Hindlimb muscle (tissue), 1 donor: ENCODE results near the gene PPP4C. TPM values are rescaled to one million over a fixed set of nuclear protein-coding genes. Genes with fewer than 3 reads are reported as not detected.

Experiments
- DNase-seq: peaks from one replicate; pipeline ENCODE4 v3.0.0-alpha.2; 2013
- polyA plus RNA-seq: library from polyadenylated mRNA; unstranded; fragments of 120-200 nt; gene quantifications from one replicate; pipeline ENCODE4 v1.2.1, GENCODE V29; 2013; ENCODE audit not compliant: insufficient read length

Gene PPP4C
- polyA plus RNA-seq, 1 donor: 64.3 TPM

DNA sequence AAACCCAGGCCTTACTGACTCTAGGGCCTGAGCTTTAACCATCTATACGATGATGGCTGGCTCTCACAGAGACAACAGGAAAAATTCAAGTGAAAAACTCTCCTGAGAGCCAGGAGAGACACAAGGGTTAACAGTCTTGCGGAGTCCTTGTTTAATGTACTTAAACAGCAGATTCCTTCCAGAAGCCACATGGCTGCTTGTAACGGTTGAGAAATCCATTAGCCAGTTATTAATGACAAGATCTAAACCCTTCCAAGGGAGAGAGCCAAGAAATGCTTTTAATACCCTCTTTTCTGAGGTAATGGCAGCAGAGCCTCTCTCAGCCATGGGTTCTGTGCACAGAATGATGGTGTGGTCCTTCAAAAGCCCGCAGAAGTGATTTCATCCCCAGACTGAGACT, 15.4 kb upstream of the PPP4C start:
- DNase-seq: no peak

DNA sequence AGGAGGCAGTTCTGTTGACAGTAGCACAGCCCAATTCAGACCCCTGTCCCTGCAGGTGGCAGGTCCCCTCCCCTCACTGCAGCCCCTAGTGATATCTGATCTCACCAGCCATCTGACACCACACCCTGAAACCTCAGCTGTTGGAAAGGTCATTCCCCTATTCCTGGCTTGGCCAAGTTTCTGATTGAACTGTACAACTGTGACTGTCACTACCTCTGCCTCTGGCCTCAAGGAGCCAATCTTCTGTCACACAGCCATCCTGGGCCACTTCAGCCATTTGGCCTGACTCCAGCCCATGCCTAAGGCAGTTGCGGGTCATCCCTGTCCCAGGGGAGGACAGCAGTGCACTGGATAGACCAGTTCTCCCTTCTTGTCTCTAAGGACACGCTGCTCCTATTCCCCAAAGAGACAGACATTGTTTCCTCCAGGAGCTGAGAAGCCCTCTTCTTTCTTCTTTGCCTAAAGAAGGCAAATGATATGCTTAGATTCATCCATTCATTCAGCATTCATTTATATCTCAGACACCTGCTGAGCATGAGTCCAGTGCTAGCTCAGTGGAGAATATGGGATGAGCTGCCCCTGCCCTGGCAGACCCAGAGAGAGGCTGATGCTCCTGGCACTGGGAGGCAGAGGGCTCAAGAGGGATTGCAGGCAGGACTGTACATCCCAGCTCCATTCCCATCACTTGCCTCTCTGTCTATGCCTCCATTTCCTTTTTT, 14.8 kb upstream of the PPP4C start:
- no peak for DNase-seq

DNA sequence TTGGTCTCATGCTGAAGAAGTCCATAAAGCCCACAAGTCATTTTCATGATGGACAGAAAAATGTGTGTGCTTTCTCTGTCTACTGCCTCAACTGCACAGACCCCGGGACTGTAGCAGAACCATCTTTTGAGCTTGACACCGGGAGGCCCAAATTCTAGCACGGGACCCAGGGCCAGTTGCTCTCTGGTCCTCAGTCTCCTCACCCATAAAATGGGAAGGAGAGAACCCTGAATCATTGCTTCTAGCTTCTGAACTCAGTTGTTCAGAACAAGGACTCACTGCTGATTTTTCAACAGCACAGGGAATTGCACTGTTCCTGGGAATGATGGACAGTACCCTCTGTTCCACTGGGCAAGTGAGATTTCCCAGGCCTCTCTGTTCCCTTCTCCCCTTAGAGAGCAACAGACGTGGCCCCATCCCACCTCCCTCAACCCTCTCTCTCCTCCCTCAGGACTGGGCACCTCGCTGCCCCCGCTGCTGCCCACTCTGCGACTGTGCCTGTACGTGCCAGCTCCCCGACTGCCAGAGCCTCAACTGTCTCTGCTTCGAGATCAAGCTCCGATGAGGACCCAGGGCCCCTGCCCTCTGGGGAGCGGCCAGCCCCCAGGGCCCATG, 12.4 kb upstream of the PPP4C start:
- no peak for DNase-seq

DNA sequence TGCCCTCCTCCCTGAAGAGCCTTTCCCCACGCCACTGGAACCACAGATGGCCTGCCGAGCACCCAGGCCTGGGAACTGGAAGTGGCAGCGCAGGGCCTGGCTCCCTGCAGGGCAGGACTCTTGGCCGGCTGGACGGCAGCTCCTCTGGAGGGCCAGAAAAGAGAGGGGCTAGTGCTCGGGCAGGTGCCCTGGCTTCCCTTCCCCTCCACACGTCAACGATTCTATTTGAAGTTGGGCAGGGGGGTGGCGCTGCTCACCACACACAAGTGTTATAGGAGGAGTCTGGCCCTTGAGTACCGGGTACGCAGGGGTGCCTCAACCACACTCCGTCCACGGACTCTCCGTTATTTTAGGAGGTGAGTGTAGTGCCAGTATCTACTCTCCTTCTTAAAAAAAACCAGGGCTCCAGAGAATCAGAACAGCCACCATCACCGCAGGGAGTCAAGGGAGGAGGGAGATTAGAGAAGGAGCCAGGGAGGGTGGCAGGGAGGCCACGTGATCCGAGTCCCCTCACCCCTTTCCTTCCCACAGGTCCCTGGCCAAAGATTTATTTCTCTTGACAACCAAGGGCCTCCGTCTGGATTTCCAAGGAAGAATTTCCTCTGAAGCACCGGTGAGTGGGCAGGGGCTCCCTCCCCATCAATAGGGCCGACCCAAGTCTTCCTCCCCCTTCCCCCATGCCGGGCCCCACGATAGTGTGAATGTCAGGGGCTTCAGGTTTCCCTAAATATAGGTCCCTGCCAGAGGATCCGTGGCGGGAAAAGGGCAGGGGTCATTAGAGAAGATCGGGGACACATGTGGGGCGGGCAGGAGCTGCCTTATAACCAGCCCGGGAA, 11.7 kb upstream of the PPP4C start:
- DNase-seq: peak; percentile 66

DNA sequence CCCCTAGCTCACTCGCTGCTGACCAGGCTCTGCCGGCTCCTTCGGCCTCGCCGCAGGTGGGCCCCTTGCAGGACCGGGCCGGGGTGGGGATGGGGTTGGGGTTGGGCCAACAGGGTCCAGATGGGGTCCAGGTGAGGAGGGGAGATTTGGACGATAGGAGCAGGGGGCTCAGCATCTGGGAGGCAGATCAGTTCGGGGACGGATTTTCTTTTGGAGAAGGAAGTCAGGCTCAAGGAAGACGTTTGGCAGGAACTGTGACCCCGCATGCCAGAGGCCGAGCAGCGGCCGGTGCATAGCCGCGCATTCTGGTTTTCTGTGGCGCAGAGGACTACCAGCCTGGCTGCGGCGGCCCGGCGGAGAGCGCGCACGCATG, 11.1 kb upstream of the PPP4C start:
- DNase-seq: no peak

DNA sequence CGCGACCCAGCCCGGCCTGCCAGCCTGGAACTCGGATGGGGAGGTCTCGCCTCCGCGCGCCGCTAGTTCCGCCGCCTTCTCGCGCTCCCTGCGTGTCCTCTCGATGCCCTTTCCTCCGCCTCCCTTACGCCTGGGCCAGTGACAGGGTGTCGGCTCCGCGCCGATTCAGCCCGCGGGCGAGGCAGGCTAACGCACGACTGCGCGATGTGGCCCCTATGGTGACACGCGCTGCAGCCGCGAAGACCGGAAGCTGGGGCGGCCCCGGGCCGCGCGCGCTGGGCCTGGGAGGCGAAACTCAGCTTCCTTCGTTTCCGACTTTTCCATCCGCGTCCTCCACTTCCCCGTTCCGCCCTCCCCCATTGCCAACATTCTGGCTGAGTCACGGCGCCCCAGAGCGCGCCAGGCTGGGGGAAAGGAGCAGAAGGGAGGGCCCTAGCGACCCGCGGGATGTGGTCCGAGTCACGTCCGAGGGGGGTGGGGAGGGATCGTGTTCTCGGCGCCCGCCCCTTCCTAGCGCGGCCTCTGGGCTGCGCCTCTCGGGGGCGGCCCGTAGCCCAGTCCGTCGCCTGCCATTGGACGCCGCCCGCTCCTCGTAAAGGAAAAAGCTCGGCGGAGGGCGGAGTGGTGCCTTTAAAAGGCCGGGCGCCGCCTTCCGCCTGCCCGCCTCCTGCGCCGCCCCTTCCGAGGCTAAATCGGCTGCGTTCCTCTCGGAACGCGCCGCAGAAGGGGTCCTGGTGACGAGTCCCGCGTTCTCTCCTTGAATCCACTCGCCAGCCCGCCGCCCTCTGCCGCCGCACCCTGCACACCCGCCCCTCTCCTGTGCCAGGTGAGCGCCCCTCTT, 10.5 kb upstream of the PPP4C start, which contains the start of gene ALDOA:
ALDOA (plus strand) TSS at position 659 of the 841 bp plus-strand sequence. CDS start 1,138 bp downstream, outside the sequence.
- DNase-seq: peak; percentile 99

DNA sequence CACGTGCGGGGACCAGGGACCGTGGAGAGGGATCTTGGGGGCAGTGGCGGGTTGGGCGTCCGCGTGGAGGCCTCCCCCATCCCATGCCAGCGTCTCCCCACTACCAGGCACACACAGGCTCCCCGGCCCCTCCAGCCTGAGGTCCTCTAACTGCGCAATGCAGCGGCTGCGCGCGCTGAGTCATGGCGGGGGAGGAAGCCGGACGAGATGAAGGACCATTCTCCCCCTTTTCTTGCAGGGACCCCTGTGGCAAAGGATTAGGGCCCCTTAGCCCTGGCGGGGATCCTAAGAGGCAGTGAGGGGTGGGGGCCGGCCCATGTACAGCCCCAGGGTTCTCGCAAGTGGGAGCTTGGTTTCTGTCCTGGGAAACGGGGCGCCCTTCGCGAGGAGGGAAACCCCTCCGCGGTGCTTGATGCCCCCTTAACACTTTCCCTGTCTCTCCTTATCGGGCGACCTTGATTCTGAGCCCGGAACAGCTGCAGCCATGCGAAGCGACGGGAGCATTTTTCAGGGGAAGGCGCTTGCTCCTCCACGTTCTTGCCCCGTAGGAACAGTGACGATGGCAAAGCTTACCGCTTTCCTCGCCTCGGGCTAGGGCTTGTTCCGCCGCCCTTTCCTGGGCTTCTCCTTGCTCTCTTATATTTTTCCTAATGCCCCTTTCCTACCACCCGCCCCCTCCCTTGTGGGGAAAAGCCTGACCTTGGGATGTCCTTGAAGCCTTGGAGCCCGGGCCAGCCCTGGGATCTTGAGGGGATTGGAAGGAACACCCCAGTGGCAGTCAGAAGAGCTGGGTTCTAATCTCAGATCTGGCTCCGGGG, 9.6 kb upstream of the PPP4C start:
- no peak for DNase-seq

DNA sequence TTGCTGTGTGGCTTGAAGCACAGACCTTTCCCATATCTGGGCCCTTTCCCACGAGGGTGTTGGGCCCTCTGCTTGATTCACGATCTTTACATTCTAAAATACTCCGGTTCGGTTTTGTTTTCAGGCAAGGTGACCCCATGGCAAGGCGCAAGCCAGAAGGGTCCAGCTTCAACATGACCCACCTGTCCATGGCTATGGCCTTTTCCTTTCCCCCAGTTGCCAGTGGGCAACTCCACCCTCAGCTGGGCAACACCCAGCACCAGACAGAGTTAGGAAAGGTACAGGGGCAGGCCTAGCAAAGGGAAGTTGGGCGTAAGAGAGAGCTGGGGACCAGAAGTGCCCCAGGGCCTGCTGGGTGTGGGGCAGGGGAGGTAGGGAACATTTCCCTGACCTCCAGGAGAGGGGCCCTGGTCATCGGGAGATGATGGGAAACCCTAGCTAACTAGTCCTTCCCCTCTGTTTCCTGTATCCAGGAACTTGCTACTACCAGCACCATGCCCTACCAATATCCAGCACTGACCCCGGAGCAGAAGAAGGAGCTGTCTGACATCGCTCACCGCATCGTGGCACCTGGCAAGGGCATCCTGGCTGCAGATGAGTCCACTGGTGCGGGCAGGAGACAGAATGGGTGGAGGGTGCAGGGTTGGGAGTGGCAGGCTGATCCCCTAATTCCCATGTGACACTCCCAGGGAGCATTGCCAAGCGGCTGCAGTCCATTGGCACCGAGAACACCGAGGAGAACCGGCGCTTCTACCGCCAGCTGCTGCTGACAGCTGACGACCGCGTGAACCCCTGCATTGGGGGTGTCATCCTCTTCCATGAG, 8.8 kb upstream of the PPP4C start:
- DNase-seq: no peak

DNA sequence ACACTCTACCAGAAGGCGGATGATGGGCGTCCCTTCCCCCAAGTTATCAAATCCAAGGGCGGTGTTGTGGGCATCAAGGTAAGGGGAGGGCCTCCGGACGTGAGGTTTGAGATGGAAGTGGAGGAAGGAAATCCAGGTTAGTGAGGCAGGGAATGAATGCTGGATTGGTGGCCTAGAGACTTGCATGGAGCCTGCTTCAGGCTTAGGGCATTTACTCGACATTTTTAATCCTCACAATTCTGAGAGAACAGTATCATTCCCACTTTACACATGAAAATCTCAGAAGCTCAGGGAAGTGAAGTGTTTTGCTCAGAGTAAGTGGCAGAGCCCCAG, 8.2 kb upstream of the PPP4C start:
- DNase-seq: no peak

DNA sequence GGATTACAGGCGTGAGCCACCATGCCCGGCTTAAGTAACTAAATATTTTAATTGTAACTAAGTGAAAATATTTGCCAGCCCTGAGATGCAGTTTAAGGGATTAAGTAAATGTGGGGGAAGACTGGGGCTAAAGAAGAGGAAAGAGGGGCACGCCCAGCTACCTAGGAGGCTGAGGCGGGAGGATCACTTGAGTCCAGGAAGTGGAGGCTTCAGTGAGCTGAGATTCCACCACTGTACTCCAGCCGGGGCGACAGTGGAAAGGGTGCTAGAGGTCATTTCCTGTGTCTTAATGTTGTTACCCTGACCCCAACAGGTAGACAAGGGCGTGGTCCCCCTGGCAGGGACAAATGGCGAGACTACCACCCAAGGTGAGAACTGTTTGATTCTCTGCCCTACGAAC, 7.5 kb upstream of the PPP4C start:
- DNase-seq: no peak

DNA sequence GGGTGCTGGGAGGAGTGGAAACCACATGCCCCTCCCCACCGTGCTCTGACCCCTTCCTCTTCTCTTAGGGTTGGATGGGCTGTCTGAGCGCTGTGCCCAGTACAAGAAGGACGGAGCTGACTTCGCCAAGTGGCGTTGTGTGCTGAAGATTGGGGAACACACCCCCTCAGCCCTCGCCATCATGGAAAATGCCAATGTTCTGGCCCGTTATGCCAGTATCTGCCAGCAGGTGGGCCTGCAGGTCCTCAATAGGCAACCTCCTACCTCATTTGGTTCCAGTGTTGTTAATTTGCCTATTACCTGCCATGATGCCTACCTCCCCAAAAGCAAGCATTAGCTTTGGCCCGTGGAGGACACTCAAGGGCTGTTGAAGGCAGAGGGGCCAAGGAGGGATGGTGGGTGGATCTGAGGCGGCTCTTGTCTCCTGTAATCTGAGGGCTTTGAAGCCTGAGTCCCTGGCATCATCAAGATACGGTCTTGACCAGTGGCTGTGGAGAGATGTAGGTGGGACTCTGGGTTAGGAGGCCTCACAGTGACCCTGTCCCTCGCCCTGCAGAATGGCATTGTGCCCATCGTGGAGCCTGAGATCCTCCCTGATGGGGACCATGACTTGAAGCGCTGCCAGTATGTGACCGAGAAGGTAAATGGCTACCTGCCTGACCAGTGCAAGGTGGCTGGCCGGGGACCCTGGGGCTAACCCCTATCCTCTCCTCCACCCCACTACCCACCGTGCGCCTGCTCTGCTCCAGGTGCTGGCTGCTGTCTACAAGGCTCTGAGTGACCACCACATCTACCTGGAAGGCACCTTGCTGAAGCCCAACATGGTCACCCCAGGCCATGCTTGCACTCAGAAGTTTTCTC, 6.8 kb upstream of the PPP4C start:
- DNase-seq: no peak

DNA sequence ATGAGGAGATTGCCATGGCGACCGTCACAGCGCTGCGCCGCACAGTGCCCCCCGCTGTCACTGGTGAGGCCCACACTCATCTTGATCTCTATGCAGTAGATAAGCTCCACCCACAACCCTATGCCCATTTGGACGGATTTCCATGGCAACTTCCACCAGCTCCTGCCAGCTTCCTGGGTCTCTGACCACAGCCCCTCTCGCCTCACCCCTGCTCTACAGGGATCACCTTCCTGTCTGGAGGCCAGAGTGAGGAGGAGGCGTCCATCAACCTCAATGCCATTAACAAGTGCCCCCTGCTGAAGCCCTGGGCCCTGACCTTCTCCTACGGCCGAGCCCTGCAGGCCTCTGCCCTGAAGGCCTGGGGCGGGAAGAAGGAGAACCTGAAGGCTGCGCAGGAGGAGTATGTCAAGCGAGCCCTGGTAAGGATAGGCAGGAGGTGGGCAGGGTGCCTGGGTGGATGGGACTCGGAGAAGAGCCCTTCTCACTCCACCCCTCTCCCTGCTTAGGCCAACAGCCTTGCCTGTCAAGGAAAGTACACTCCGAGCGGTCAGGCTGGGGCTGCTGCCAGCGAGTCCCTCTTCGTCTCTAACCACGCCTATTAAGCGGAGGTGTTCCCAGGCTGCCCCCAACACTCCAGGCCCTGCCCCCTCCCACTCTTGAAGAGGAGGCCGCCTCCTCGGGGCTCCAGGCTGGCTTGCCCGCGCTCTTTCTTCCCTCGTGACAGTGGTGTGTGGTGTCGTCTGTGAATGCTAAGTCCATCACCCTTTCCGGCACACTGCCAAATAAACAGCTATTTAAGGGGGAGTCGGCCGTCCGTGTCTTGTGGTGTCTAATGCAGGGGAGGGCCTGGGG, 6.0 kb upstream of the PPP4C start:
- no peak for DNase-seq

DNA sequence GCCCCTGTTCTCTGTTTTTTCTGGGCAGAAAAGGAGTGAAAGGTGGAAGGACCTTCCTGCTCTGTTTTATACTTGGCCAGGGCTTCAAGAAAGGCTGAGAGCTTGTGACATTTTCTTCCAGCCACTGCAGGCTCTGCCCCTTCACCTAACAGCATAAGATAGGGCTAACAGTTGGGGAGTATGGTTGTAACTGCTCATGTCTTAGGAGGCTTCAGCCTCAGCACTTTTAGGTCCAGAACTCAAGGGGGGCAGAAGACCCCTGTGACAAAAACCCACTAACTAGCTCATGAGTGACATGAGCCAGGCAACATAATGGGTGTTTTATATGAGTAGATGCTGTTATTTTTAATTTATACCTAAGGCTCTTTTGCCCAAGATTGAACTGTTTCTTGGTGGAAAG, 5.3 kb upstream of the PPP4C start:
- DNase-seq: no peak

DNA sequence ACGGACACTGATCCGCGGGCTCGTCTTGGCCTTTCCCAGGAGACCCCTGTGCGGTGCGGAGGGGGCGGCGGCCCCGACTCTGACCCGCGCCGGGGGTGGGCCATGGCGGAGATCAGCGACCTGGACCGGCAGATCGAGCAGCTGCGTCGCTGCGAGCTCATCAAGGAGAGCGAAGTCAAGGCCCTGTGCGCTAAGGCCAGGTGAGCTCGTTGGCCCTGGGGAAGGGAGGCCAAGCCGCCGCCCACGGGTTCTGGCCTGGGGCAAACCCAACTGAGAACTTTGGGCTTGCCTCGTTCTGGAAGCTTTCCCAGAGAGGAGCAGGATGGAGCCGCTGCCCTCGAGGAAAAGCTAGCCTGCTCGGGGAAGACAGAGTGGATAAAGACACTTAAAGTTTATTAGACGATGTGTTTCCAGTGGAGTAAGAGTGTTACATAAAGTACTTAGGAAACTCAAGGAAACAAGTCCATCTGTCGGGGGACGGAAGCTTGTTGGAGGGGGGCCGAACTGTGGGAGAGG, 540 bp downstream of the PPP4C start:
- DNase-seq: no peak

DNA sequence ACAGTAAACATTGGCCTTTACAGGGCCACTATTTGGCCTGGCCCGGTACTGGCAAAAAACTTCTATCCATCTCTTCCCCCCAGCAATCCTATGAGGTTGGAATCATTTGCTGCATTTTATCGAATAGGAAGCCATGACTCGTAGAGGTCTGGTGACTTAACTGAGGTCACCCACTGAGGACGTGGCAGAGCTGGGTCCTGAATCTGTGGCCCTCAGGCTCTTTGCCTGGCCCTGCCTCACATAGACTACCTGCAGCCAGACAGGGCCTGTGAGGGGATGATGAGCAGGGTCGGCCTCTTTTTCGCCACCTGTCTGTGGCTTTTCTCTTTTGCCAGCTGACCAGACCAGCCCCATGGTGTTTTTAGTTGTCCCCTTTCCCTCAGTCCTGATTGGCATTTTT, 1.9 kb downstream of the PPP4C start:
- DNase-seq: no peak

DNA sequence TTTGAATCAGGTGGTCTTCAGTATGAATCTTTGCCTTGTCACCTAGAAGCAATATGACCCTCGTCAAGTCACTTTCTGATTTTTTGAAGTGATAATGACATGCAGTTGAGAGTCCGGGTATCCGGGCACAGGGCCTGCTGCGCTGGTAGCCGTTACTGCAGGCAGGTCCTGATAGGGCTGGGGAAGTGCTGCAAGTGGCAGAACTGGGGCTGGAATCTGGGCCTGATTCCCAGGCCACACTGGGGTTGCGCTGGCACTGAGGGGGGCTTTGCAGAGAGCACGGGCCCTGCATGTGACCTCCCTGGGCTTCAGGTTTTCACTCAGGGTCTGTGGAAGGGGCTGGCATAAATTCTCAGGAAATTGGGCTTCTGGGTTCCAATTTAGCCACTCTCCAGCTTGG, 3.0 kb downstream of the PPP4C start:
- DNase-seq: no peak

DNA sequence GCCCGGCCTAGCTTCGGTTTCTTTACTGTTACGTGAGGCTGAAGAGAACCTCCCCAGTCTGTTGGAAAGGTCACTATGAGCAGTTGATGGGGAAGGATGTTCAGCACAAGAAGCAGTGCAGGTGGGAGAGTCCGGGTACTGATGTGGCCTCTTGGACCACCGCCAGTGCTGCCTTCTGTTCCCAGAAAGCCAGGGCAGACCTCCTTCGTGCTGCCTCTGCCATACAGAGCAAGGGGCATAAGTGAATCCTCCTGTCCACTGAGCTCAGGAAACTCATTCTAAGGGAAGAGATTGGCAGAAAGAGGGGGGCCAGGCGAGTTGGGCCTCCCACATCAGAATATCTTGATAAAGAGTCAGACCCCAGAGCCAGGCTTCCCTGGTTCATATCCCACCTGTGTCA, 3.7 kb downstream of the PPP4C start:
- no peak for DNase-seq

DNA sequence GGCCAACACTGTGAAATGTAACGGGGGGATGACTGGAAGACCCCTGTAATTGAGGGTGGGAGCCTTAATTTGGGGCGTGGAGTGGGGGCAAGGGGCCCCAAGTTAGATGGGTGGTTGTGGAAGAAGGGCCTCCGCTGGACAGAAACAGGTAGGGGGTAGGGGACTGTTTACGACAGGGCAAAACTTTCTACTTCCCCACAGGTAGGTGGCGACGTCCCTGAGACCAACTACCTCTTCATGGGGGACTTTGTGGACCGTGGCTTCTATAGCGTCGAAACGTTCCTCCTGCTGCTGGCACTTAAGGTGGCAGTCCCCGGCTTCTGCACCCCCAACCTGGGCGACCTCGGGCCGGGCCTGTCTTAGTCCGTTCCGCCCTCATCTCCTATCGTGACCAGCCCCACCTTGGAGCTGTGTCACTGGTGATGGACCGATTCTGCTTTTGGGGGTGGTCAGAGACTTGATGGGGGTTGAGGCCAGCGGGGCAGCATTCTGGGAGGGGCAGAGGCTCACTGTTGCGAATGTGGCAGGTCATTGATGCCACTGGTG, 6.8 kb downstream of the PPP4C start:
- DNase-seq: no peak
